ENCODE results near the gene PRAMEF10. TPM values are rescaled to one million over a fixed set of nuclear protein-coding genes. Genes with fewer than 3 reads are reported as not detected.
"Not testable (repeated sequence)": the region's sequence is repeated elsewhere in the genome, so short reads cannot be mapped to it uniquely, and the experiment has no call there.

Gene PRAMEF10, protein sequence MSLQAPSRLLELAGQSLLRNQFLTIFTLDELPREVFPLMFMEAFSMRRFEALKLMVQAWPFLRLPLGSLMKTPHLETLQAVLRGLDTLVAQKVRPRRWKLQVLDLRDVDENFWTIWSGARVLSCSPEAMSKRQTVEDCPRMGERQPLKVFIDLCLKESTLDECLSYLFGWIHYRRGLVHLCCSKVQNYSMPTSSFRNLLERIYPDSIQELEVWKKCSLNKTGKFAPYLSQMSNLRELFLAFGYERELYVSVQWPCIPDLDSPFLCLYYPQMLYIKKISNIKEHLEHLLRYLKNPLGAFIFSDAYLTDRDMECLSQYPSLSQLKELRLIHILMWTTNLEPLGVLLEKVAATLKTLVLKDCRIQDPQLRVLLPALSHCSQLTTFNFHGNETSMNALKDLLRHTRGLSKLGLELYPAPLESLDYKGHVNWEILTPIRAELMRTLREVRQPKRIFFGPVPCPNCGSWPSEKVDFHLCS
- total RNA-seq: not detected

DNA sequence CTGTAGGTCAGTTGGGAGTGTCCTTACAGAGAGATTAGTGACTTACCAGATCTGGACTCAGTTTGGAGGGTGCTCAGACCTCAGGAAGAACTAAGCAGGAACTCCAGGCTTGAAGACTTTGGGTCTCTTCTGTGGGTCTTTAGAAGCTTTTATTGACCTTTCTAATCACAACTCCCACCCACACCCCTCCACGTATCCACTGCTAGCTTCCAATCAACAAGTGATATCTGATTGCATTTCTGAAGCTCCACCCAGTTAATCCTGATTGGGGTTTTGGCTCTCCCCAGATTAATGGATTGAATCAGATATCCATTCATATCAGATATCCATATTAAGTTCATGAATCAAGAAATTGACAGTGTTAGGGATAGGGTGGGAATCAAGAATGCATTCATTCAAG lies at the start of gene PRAMEF10:
TSS of gene PRAMEF10 (minus strand) at position 101 of the 400 bp plus-strand sequence. CDS start 2,423 bp downstream, outside the sequence.
- H3K27me3 Mint-ChIP-seq (ENCODE audit: low read depth); H3K27ac Mint-ChIP-seq; DNase-seq; CTCF ChIA-PET; H3K4me1 Mint-ChIP-seq (ENCODE audit: low read depth); POLR2A ChIA-PET; ATAC-seq; H3K4me3 Mint-ChIP-seq; H3K9me3 Mint-ChIP-seq (ENCODE audit: insufficient read depth); H3K36me3 Mint-ChIP-seq (ENCODE audit: low read depth): not testable (repeated sequence)

DNA sequence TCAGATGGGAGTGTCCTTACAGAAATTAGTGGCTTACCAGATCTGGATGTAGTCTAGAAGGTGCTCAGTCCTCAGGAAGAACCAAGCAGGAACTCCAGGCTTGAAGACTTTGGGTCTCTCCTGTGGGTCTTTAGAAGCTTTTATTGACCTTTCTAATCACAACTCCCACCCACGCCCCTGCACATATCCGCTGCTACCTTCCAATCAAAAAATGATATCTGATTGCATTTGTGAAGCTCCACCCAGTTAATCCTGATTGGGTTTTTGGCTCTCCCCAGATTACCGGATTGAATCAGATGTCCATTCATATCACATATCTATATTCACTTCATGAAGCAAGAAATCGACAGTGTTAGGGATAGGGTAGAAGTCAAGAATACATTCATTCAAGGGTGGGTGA lies 49.4 kb upstream of the PRAMEF10 start, which contains the start of gene PRAMEF6:
TSS of gene PRAMEF6 (minus strand) at position 101 of the 400 bp plus-strand sequence. CDS start 5,062 bp downstream, outside the sequence.
- H3K27me3 Mint-ChIP-seq (ENCODE audit: low read depth); H3K27ac Mint-ChIP-seq; DNase-seq; H3K36me3 Mint-ChIP-seq (ENCODE audit: low read depth); H3K9me3 Mint-ChIP-seq (ENCODE audit: insufficient read depth); ATAC-seq; POLR2A ChIA-PET; CTCF ChIA-PET; H3K4me3 Mint-ChIP-seq; H3K4me1 Mint-ChIP-seq (ENCODE audit: low read depth): not testable (repeated sequence)

DNA sequence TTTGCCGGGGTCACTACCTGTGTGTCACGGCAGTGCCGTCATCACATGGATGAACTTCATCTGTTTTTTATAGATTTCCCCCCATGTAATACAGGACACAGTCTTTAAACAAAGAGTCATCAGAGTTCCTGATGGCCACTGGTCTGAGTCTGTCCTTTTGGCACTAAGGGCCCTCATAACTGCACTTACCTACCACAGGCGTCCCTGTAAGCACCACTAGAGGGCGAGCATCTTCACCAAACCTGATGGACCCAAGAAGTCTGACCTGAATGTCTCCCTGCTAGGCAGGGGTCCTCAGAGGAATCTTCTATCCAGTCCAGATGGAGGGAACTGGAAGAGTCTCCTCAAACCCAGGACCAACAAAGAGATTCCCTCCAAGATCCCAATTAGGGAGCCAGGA lies 26.3 kb upstream of the PRAMEF10 start:
- H3K27me3 Mint-ChIP-seq (ENCODE audit: low read depth); H3K9me3 Mint-ChIP-seq (ENCODE audit: insufficient read depth); ATAC-seq; DNase-seq; H3K4me1 Mint-ChIP-seq (ENCODE audit: low read depth); H3K36me3 Mint-ChIP-seq (ENCODE audit: low read depth); H3K27ac Mint-ChIP-seq; POLR2A ChIA-PET; H3K4me3 Mint-ChIP-seq; CTCF ChIA-PET: not testable (repeated sequence)

DNA sequence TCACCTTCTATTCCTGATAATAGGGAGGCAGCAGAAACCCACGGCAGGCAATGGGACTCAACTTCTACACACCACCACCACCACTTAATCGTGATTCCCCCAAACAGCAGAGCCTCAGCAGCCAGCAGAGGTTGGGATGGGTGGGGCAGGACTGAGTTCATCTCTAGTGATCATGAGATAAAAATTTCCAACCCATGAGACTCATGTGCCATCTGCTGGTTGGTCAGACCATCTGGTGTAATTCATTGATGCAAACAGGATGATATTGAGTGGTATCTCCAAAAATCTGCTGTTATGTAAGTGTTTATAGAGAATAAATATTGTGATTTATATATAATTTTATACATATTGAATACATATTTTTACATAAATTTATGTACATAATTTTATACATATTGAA lies 23.7 kb upstream of the PRAMEF10 start:
- CTCF ChIA-PET; H3K36me3 Mint-ChIP-seq (ENCODE audit: low read depth); DNase-seq; ATAC-seq; H3K4me3 Mint-ChIP-seq; H3K27ac Mint-ChIP-seq; H3K9me3 Mint-ChIP-seq (ENCODE audit: insufficient read depth); H3K4me1 Mint-ChIP-seq (ENCODE audit: low read depth); POLR2A ChIA-PET; H3K27me3 Mint-ChIP-seq (ENCODE audit: low read depth): not testable (repeated sequence)

DNA sequence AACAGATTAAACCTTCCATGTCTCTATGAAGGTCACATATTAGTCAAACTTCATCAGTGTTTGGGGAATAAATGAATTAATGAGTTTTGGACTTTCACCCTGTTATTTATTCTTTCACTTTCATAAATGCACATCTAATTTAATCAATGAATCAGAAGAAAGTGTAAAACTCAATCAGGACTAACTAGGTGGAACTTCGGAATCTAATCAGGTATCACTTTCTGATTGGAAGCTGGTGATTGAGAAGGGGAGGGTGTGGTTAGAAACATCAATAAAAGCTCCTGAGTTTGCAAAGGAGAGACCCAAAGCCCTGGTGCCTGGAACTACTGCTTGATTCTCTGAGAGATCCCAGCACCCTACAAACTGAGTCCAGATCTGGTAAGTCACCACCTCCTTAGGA lies 18.2 kb upstream of the PRAMEF10 start, which contains the start of gene PRAMEF7:
TSS of gene PRAMEF7 (plus strand) at position 301 of the 400 bp plus-strand sequence. CDS start 1,083 bp downstream, outside the sequence.
- ATAC-seq; H3K4me3 Mint-ChIP-seq; POLR2A ChIA-PET; H3K9me3 Mint-ChIP-seq (ENCODE audit: insufficient read depth); H3K36me3 Mint-ChIP-seq (ENCODE audit: low read depth); H3K27ac Mint-ChIP-seq; H3K27me3 Mint-ChIP-seq (ENCODE audit: low read depth); H3K4me1 Mint-ChIP-seq (ENCODE audit: low read depth); DNase-seq; CTCF ChIA-PET: not testable (repeated sequence)

DNA sequence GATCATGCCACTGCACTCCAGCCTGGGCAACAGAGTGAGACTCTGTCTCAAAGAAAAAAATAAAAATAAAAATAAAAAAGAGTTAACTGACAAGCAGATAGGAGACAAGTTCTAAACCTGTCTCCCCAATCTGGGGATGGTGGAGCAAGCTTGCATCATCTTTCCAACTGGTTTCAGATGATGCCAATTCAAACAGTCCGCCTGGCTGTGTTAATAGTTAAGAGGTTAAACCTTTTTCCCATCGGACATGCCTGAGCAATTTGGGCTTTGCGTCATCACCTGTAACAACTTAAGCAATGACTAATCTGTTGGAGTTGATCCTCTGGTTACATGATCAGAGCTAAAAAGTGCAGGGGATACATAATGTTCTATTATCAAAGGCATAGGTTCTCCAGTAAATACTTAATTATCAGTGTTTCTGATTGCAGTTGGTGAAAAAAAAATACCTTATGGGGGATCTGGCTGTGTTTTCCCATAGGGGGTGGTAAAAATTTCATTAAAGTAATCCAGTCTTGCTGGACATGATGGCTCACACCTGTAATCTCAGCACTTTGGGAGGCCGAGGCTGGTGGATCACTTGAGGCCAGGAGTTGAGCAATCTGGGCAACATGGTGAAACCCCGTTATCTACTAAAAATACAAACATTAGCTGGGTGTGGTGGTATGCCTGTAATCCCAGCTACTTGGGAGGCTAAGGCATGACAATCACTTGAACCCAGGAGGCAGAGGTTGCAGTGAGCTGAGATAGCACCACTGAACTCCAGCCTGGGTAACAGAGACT lies 5.9 kb upstream of the PRAMEF10 start:
- DNase-seq; H3K4me1 Mint-ChIP-seq (ENCODE audit: low read depth); H3K27me3 Mint-ChIP-seq (ENCODE audit: low read depth); H3K9me3 Mint-ChIP-seq (ENCODE audit: insufficient read depth); H3K4me3 Mint-ChIP-seq; CTCF ChIA-PET; ATAC-seq; H3K27ac Mint-ChIP-seq; POLR2A ChIA-PET; H3K36me3 Mint-ChIP-seq (ENCODE audit: low read depth): not testable (repeated sequence)

DNA sequence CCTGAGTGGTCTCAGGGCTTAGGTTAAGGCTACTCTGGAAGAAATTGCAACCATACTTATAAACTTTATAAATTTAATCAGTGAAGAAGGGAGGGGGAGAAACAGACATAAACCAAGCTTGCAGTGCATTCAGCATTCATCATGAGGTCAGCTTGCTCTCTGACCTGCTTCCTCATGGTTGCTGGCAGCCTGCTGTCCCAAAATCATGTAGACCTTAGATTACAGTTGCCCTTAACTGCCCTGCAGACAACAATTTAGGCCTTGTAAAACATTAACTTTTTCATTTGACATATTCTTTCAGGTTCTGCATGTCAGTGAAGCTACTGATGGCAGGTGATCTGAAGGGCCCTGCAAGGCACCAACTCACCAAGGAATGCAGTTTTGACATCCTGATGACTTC lies 1.1 kb upstream of the PRAMEF10 start:
- H3K27ac Mint-ChIP-seq; H3K4me3 Mint-ChIP-seq; H3K4me1 Mint-ChIP-seq (ENCODE audit: low read depth); ATAC-seq; H3K9me3 Mint-ChIP-seq (ENCODE audit: insufficient read depth); CTCF ChIA-PET; DNase-seq; H3K36me3 Mint-ChIP-seq (ENCODE audit: low read depth); POLR2A ChIA-PET; H3K27me3 Mint-ChIP-seq (ENCODE audit: low read depth): not testable (repeated sequence)

DNA sequence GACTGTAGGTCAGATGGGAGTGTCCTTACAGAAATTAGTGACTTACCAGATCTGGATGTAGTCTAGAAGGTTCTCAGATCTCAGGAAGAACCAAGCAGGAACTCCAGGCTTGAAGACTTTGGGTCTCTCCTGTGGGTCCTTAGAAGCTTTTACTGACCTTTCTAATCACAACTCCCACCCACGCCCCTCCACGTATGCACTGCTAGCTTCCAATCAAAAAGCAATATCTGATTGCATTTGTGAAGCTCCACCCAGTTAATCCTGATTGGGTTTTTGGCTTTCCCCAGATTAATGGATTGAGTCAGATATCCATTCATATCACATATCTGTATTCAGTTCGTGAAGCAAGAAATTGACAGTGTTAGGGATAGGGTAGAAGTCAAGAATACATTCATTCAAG lies 12.0 kb downstream of the PRAMEF10 start, which contains the start of gene PRAMEF4:
TSS of gene PRAMEF4 (minus strand) at position 101 of the 400 bp plus-strand sequence. CDS start 2,807 bp downstream, outside the sequence.
- ATAC-seq; H3K4me1 Mint-ChIP-seq (ENCODE audit: low read depth); CTCF ChIA-PET; H3K36me3 Mint-ChIP-seq (ENCODE audit: low read depth); H3K27ac Mint-ChIP-seq; H3K4me3 Mint-ChIP-seq; POLR2A ChIA-PET; H3K27me3 Mint-ChIP-seq (ENCODE audit: low read depth); H3K9me3 Mint-ChIP-seq (ENCODE audit: insufficient read depth); DNase-seq: not testable (repeated sequence)

DNA sequence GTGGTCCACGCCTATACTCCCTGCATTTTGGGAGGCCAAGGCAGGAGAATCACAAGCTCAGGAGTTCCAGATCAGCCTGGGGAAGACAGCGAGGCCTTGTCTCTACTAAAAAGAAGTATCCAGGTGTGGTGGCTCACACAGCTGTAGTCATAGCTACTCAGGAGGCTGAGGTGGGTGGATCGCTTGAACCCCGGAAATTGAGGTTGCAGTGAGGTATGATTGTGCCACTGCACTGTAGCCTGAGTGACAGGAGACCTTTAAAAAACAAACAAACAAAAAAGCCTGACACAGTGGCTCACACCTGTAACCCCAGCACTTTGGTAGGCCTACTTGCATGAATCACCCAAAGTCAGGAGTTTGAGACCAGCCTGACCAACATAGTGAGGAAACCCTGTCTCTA lies 19.6 kb downstream of the PRAMEF10 start:
- DNase-seq; ATAC-seq; POLR2A ChIA-PET; H3K9me3 Mint-ChIP-seq (ENCODE audit: insufficient read depth); CTCF ChIA-PET; H3K4me3 Mint-ChIP-seq; H3K4me1 Mint-ChIP-seq (ENCODE audit: low read depth); H3K27me3 Mint-ChIP-seq (ENCODE audit: low read depth); H3K36me3 Mint-ChIP-seq (ENCODE audit: low read depth); H3K27ac Mint-ChIP-seq: not testable (repeated sequence)

DNA sequence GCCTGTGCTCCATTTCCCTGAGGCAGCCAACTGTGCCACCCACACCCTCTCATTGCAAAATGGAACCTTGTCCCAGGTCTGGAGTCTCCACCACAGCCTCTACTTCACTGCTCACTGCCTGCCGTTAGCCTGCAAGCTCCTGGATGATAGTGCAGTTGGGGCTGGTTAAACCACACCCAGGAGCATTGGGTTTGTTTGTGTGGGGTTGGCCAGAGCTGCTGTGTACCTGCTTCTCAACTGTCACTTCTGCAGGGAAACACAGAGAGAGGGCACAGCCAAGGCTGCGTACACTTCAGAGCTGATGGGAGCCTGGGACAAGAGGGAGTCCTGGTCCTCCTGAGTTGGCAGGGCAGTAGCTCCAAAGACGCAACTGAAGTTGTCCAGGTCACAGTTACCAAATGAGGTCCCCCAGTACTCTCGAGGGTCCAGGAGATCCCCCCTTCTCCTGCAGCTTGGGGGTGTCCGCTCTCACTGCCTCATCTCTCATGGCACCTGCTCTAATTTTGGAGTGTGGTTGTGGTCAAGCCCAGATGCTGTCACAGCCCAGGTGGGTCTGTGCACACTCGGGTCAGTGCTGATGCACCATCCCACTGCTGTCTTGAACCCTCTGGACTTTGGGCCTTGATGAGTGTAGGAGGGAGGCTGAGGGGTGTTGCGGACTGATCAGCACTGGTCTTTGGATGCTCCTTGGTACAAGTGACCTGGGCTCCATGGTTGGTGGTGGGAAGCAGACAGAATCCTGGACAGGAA lies 34.8 kb downstream of the PRAMEF10 start:
- DNase-seq; H3K4me3 Mint-ChIP-seq; H3K4me1 Mint-ChIP-seq (ENCODE audit: low read depth); CTCF ChIA-PET; H3K36me3 Mint-ChIP-seq (ENCODE audit: low read depth); H3K27me3 Mint-ChIP-seq (ENCODE audit: low read depth); H3K9me3 Mint-ChIP-seq (ENCODE audit: insufficient read depth); POLR2A ChIA-PET; ATAC-seq; H3K27ac Mint-ChIP-seq: not testable (repeated sequence)

DNA sequence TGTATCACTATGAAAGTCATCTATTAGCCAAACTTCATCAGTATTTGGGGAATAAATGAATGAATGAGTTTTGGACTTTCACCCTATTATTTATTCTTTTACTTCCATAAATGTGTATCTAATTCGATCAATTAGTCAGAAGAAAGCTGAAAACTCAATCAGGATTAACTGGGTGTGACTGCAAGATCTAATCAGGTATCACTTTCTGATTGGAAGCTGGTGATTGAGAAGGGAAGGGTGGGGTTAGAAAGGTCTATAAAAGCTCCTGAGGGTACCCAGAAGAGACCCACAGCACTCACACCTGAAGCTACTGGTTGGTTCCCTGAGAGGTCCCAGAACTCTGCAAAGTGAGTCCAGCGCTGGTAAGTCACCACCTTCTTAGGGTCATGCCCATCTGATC lies 41.3 kb downstream of the PRAMEF10 start, which contains the start of gene PRAMEF2:
TSS of gene PRAMEF2 (plus strand) at position 301 of the 400 bp plus-strand sequence. CDS start 1,924 bp downstream, outside the sequence.
- H3K4me1 Mint-ChIP-seq (ENCODE audit: low read depth); DNase-seq; H3K27ac Mint-ChIP-seq; H3K4me3 Mint-ChIP-seq; ATAC-seq; CTCF ChIA-PET; H3K36me3 Mint-ChIP-seq (ENCODE audit: low read depth); H3K27me3 Mint-ChIP-seq (ENCODE audit: low read depth); POLR2A ChIA-PET; H3K9me3 Mint-ChIP-seq (ENCODE audit: insufficient read depth): not testable (repeated sequence)

All from activated CD8-positive, alpha-beta T cell treated with anti-CD3 and anti-CD28 coated beads, Interleukin-2, amount 10 ng/mL, durations not matched to agents 7 days and 5 days (primary cell).